HEK293 (cell line): Measurements from ENCODE around the gene TMEM50B.

ENCODE experiments used
- EGR2 ChIP-seq: fragments of 450-650 bp; formaldehyde crosslinking; IDR thresholded peaks from 2 replicates; pipeline ENCODE4 v1.5.1; 2016; ENCODE audit warnings: low read depth, missing biosample characterization, missing genetic modification characterization
- PRDM4 ChIP-seq: fragments of 450-650 bp; formaldehyde crosslinking; IDR thresholded peaks from 2 replicates; pipeline ENCODE4 v1.5.1; 2017; ENCODE audit warnings: missing biosample characterization, missing genetic modification characterization
- ZNF148 ChIP-seq: fragments of 450-650 bp; formaldehyde crosslinking; IDR thresholded peaks from 2 replicates; pipeline ENCODE4 v1.5.0; 2017; ENCODE audit warnings: missing biosample characterization, missing genetic modification characterization, borderline replicate concordance
- ZNF423 ChIP-seq: fragments of 450-650 bp; formaldehyde crosslinking; IDR thresholded peaks from 2 replicates; pipeline ENCODE4 v1.5.1; 2016; ENCODE audit warnings: missing biosample characterization, missing genetic modification characterization
- ZNF747 ChIP-seq: fragments of 450-650 bp; formaldehyde crosslinking; IDR thresholded peaks from 2 replicates; pipeline ENCODE4 v1.5.1; 2016; ENCODE audit warnings: missing biosample characterization, missing genetic modification characterization
- ZNF76 ChIP-seq: fragments of 450-650 bp; formaldehyde crosslinking; IDR thresholded peaks from 2 replicates; pipeline ENCODE4; 2016; ENCODE audit warnings: low read depth, missing biosample characterization, missing genetic modification characterization, borderline replicate concordance

DNA sequence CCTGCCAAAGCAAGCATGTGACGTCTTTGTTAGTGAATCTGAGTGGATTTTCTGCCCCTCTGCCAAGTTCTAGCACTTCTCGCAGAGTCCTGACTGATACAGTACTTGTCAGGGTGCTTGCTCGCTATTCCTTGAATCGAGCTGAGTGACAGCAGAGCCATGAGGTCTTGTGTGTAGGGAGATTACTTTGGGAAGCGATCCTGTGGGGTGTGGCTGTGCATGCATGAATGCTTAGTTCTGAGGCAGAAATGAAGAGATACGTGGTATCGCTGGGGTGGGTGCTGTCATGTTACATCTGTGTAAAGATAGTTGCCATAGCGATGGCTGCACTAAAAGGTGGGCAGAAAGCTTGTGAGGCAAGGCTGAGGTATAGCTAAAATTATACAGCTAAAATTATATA, 31.1 kb upstream of the TMEM50B start:
- no peak for TF ChIP-seq ZNF76 (tag by site-specific recombination)
- TF ChIP-seq ZNF148 (tag by site-specific recombination), result no peak
- TF ChIP-seq EGR2 (tag by site-specific recombination), result no peak
- no peak for TF ChIP-seq PRDM4 (tag by site-specific recombination)
- TF ChIP-seq ZNF747 (tag by site-specific recombination), result no peak
- TF ChIP-seq ZNF423 (tag by site-specific recombination), result no peak
